Neural progenitor cell (in vitro differentiated cells): ENCODE measurements around the gene GCNT2. TPM values are rescaled to one million over a fixed set of nuclear protein-coding genes. Genes with fewer than 3 reads are reported as not detected.
"Not testable (repeated sequence)": the region's sequence is repeated elsewhere in the genome, so short reads cannot be mapped to it uniquely, and the experiment has no call there.

Experiments used
- DNase-seq: peaks from one replicate; pipeline ENCODE4 v3.0.0-alpha.2; 2016; ENCODE audit warnings: low spot score
- H2AFZ ChIP-seq: fragments of 200-600 bp; sonication (generic); replicated peaks from 2 replicates; pipeline ENCODE4 v1.6.1; 2016; ENCODE audit warnings: antibody characterized with exemption
- H3F3A ChIP-seq: fragments of 200-600 bp; sonication (generic); 2 replicates; pipeline ENCODE4 v1.6.1; 2016; ENCODE audit warnings: antibody characterized with exemption, low read depth
- H3K27ac ChIP-seq: fragments of 200-600 bp; sonication (generic); 2 replicates; pipeline ENCODE4 v1.5.1; 2016; ENCODE audit warnings: mild to moderate bottlenecking
- H3K27me3 ChIP-seq: fragments of 200-600 bp; sonication (generic); 2 replicates; pipeline ENCODE4 v1.6.1; 2016; ENCODE audit warnings: mild to moderate bottlenecking, moderate library complexity
- H3K36me3 ChIP-seq: fragments of 200-600 bp; sonication (generic); 2 replicates; pipeline ENCODE4 v1.5.1; 2016
- H3K4me1 ChIP-seq: fragments of 200-600 bp; sonication (generic); 2 replicates; pipeline ENCODE4 v1.6.1; 2016; ENCODE audit warnings: mixed run types
- H3K4me2 ChIP-seq: fragments of 200-600 bp; sonication (generic); 2 replicates; pipeline ENCODE4 v1.6.1; 2016
- H3K4me3 ChIP-seq: fragments of 200-600 bp; sonication (generic); 2 replicates; pipeline ENCODE4 v1.5.1; 2016
- H3K79me2 ChIP-seq: fragments of 200-600 bp; sonication (generic); 2 replicates; pipeline ENCODE4 v1.6.1; 2016; ENCODE audit warnings: low read depth
- H3K9ac ChIP-seq: fragments of 200-600 bp; sonication (generic); 2 replicates; pipeline ENCODE4 v1.6.1; 2016
- H3K9me3 ChIP-seq: fragments of 200-600 bp; sonication (generic); 2 replicates; pipeline ENCODE4 v1.5.1; 2016; ENCODE audit warnings: low read depth
- H4K20me1 ChIP-seq: fragments of 200-600 bp; sonication (generic); 2 replicates; pipeline ENCODE4 v1.6.1; 2016; ENCODE audit warnings: low read depth
- H3K27ac Mint-ChIP-seq: 3 replicates; pipeline ENCODE4 v1.8.0; 2021; ENCODE audit warnings: mixed read lengths
- H3K27me3 Mint-ChIP-seq: 2 replicates; pipeline ENCODE4 v1.8.0; 2022; ENCODE audit warnings: low read depth, mild to moderate bottlenecking, inconsistent platforms, moderate library complexity, mixed read lengths; ENCODE audit not compliant: insufficient read depth
- H3K36me3 Mint-ChIP-seq: 3 replicates; pipeline ENCODE4 v1.8.0; 2021; ENCODE audit warnings: mixed read lengths
- H3K4me1 Mint-ChIP-seq: 3 replicates; pipeline ENCODE4 v1.8.0; 2021; ENCODE audit warnings: mixed read lengths
- H3K4me3 Mint-ChIP-seq: 3 replicates; pipeline ENCODE4 v1.8.0; 2021; ENCODE audit warnings: mild to moderate bottlenecking, moderate library complexity, mixed read lengths
- H3K9me3 Mint-ChIP-seq: 3 replicates; pipeline ENCODE4 v1.8.0; 2020; ENCODE audit warnings: mixed read lengths
- EZH2 ChIP-seq: fragments of 200-600 bp; sonication (generic); IDR thresholded peaks from 2 replicates; pipeline ENCODE4 v1.6.1; 2017; ENCODE audit warnings: antibody characterized with exemption, mild to moderate bottlenecking, moderate library complexity
- EZH2phosphoT487 ChIP-seq: fragments of 200-600 bp; sonication (generic); IDR thresholded peaks from 2 replicates; pipeline ENCODE4 v1.6.1; 2017; ENCODE audit warnings: antibody characterized with exemption
- total RNA-seq: library from RNA; depleted of rRNA; stranded (reverse); fragments of >200 nt; gene quantifications from 2 replicates; pipeline ENCODE4 v1.2.3, GENCODE V29; 2015; ENCODE audit warnings: low replicate concordance
- TF ChIP-seq, protein P1 (sequence below): fragments of 200-600 bp; sonication (generic); IDR thresholded peaks from 2 replicates; pipeline ENCODE4 v1.5.1; 2017; ENCODE audit warnings: antibody characterized with exemption, mild to moderate bottlenecking

Gene GCNT2
- total RNA-seq, 1 donor from 2014 or later: 48.4 TPM

DNA sequence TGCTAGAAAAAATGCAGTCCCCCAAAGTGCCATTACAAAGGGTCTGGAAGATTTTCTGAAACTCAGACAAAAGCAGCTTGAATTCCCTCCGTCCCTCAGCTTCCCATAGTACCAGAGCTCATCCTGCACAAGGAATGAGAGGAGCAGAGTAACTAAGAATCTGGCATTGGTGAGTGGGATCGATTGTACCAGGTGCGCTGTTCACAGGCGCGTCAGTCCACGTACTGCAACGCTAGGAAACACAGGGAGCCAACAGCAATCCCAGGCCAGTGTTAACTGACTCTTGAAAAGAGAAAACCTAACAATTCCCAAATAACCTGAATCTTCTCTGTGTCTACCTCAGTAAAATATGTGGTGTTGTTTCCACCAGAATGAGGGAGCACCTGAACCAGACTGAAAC lies 77.9 kb downstream of the GCNT2 start:
- no peak overlapping the region for H3K9ac ChIP-seq
- no peak for DNase-seq
- H3K27me3 ChIP-seq: no peaks in the 10 kb centered on the region
- peak overlapping the region; percentile 25 for H3K4me2 ChIP-seq
- TF ChIP-seq, protein P1, sequence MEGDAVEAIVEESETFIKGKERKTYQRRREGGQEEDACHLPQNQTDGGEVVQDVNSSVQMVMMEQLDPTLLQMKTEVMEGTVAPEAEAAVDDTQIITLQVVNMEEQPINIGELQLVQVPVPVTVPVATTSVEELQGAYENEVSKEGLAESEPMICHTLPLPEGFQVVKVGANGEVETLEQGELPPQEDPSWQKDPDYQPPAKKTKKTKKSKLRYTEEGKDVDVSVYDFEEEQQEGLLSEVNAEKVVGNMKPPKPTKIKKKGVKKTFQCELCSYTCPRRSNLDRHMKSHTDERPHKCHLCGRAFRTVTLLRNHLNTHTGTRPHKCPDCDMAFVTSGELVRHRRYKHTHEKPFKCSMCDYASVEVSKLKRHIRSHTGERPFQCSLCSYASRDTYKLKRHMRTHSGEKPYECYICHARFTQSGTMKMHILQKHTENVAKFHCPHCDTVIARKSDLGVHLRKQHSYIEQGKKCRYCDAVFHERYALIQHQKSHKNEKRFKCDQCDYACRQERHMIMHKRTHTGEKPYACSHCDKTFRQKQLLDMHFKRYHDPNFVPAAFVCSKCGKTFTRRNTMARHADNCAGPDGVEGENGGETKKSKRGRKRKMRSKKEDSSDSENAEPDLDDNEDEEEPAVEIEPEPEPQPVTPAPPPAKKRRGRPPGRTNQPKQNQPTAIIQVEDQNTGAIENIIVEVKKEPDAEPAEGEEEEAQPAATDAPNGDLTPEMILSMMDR: no peak
- TF ChIP-seq EZH2: no peak
- TF ChIP-seq EZH2phosphoT487: no peak
- H3K4me3 ChIP-seq: no peak overlapping the region
- H3K9me3 ChIP-seq: no peaks in the 10 kb centered on the region
- H3K9me3 Mint-ChIP-seq: no peaks in the 10 kb centered on the region
- peak overlapping the region; percentile 59 for H3K27ac ChIP-seq
- peaks cover 37% of the 10 kb centered on the region for H4K20me1 ChIP-seq
- H3K27ac Mint-ChIP-seq: no peak overlapping the region
- no peaks in the 10 kb centered on the region for H3K36me3 Mint-ChIP-seq
- H3K27me3 Mint-ChIP-seq: no peaks in the 10 kb centered on the region
- H3K4me1 ChIP-seq: peaks cover 51% of the 10 kb centered on the region
- H3K79me2 ChIP-seq: peaks cover 94% of the 10 kb centered on the region
- peaks cover 15% of the 10 kb centered on the region for H3F3A ChIP-seq
- no peak overlapping the region for H3K4me3 Mint-ChIP-seq
- H3K36me3 ChIP-seq: no peaks in the 10 kb centered on the region
- H3K4me1 Mint-ChIP-seq: peaks cover 32% of the 10 kb centered on the region
- H2AFZ ChIP-seq: no peak overlapping the region

DNA sequence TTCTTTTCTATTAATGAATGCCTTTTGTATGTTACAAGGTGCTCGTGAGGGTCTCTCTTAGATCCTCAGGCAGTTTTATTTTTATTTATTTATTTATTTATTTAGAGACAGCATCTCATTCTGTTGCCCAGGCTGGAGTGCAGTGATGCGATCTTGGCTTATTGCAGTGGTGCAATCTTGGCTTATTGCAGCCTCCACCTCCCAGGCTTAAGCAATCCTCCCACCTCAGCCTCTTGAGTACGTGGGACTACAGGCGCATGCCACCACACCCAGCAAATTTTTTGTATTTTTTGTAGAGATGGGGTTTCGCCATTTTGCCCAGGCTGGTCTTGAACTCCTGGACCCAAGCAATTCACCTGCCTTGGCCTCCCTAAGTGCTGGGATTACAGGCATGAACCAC lies 79.5 kb downstream of the GCNT2 start:
- not testable (repeated sequence) for H3K9me3 ChIP-seq, H2AFZ ChIP-seq, DNase-seq, H3K36me3 ChIP-seq, H3K9ac ChIP-seq, H3K27ac ChIP-seq, H3K4me2 ChIP-seq, H3K9me3 Mint-ChIP-seq, H3K36me3 Mint-ChIP-seq, H3K4me3 ChIP-seq, H3K27me3 Mint-ChIP-seq, H3K27me3 ChIP-seq, H3K27ac Mint-ChIP-seq, H3K4me3 Mint-ChIP-seq
- Histone ChIP-seq H3K4me1 (peaks cover 47% of the 10 kb centered on the region), H3K79me2 (peaks cover 85% of the 10 kb centered on the region), H4K20me1 (peaks cover 37% of the 10 kb centered on the region), H3F3A (peaks cover 15% of the 10 kb centered on the region)
- peaks cover 32% of the 10 kb centered on the region for H3K4me1 Mint-ChIP-seq

DNA sequence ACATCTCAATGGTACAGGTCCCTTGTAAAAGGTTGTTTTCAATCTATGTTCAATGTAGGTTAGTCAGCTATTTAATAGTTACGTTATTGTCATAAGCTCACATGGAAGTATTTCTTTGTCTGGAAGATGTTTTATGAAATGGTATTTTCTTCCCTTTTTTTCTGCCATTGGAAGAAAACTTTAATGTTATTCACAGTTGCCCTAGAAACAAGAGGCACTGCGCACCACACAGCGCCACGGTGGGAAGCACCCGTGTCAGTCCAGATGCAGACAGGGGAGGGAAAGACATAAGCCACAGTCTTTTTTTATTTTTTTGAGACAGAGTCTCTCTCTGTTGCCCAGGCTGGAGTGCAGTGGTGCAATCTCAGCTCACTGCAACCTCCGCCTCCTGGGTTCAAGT lies 82.1 kb downstream of the GCNT2 start:
- TF ChIP-seq, protein P1: no peak
- TF ChIP-seq EZH2 (no peak), EZH2phosphoT487 (no peak)
- no peak overlapping the region for H3K27ac ChIP-seq
- H3K9ac ChIP-seq: no peak overlapping the region
- H3K79me2 ChIP-seq: peaks cover 78% of the 10 kb centered on the region
- Mint-ChIP-seq H3K36me3 (no peaks in the 10 kb centered on the region), H3K9me3 (no peaks in the 10 kb centered on the region), H3K4me1 (peaks cover 25% of the 10 kb centered on the region), H3K27ac (peak overlapping the region; percentile 22), H3K4me3 (no peak overlapping the region), H3K27me3 (no peaks in the 10 kb centered on the region)
- H3K9me3 ChIP-seq: no peaks in the 10 kb centered on the region
- peaks cover 32% of the 10 kb centered on the region for H3K4me1 ChIP-seq
- H2AFZ ChIP-seq: no peak overlapping the region
- H4K20me1 ChIP-seq: peaks cover 27% of the 10 kb centered on the region
- H3K4me2 ChIP-seq: no peak overlapping the region
- peaks cover 5% of the 10 kb centered on the region for H3F3A ChIP-seq
- no peaks in the 10 kb centered on the region for H3K36me3 ChIP-seq
- no peak for DNase-seq
- H3K4me3 ChIP-seq: no peak overlapping the region
- H3K27me3 ChIP-seq: no peaks in the 10 kb centered on the region

DNA sequence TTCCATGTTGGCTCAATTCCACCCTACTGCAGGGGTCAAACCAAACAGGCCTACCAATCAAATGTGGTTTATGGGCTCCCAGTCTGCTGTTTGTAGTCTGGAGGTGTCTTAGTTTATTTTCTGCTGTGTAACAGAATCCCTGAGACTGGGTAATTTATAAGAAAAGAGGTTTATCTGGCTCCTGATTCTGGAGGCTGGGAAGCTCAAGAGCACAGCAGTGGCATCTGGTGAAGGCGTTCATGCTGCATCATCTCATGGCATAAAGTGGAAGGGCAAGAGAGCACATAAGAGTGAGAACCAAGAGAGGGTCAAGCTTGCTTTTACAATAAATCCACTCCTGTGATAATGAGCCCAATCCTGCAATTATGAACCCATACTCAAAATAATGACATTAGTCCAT lies 87.9 kb downstream of the GCNT2 start:
- no peak overlapping the region for H3K4me3 Mint-ChIP-seq
- no peak overlapping the region for H3K27ac ChIP-seq
- H3F3A ChIP-seq: no peaks in the 10 kb centered on the region
- H3K4me1 Mint-ChIP-seq: no peaks in the 10 kb centered on the region
- no peak for TF ChIP-seq EZH2phosphoT487
- TF ChIP-seq, protein P1: no peak
- TF ChIP-seq EZH2: no peak
- H3K27me3 Mint-ChIP-seq: no peaks in the 10 kb centered on the region
- no peaks in the 10 kb centered on the region for H4K20me1 ChIP-seq
- no peak overlapping the region for H3K9ac ChIP-seq
- H3K9me3 ChIP-seq: no peaks in the 10 kb centered on the region
- H3K27ac Mint-ChIP-seq: no peak overlapping the region
- H3K4me2 ChIP-seq: no peak overlapping the region
- H3K4me1 ChIP-seq: peaks cover 16% of the 10 kb centered on the region
- peaks cover 2% of the 10 kb centered on the region for H3K36me3 Mint-ChIP-seq
- H3K27me3 ChIP-seq: no peaks in the 10 kb centered on the region
- DNase-seq: no peak
- no peak overlapping the region for H2AFZ ChIP-seq
- H3K79me2 ChIP-seq: peaks cover 67% of the 10 kb centered on the region
- H3K9me3 Mint-ChIP-seq: peaks cover 4% of the 10 kb centered on the region
- no peaks in the 10 kb centered on the region for H3K36me3 ChIP-seq
- H3K4me3 ChIP-seq: no peak overlapping the region
